Prostate gland (tissue), 2 donors: ENCODE measurements around the gene GRID2. TPM values are rescaled to one million over a fixed set of nuclear protein-coding genes. Genes with fewer than 3 reads are reported as not detected.

ENCODE experiments used
- DNase-seq: peaks from one replicate; pipeline ENCODE4 v3.0.0-alpha.2; 2019; ENCODE audit warnings: low spot score
- H3K27ac ChIP-seq, 2 donors: fragments of 200-600 bp; sonication (generic); 2 replicates each; pipeline ENCODE4 v1.5.1; 2017 to 2019
- H3K27me3 ChIP-seq: fragments of 200-600 bp; sonication (generic); replicated peaks from 2 replicates; pipeline ENCODE4 v1.5.1; 2019; ENCODE audit not compliant: insufficient read depth
- H3K36me3 ChIP-seq, 2 donors: fragments of 200-600 bp; sonication (generic); 1 replicate in 1 of 2; 2 replicates in 1 of 2; pipeline versions ENCODE4 v1.5.1 to v1.8.1; 2017 to 2019
- H3K4me1 ChIP-seq: fragments of 200-600 bp; sonication (generic); replicated peaks from 2 replicates; pipeline ENCODE4 v1.5.1; 2019
- H3K4me3 ChIP-seq, 2 donors: fragments of 200-600 bp; sonication (generic); 2 replicates each; pipeline ENCODE4 v1.5.1; 2017 to 2019
- H3K9me3 ChIP-seq: fragments of 200-600 bp; sonication (generic); 2 replicates; pipeline ENCODE4 v1.5.1; 2017
- POLR2A ChIP-seq: fragments of 450-650 bp; IDR thresholded peaks from one replicate; pipeline ENCODE4 v1.6.1; 2016; ENCODE audit warnings: antibody characterized with exemption, mild to moderate bottlenecking
- POLR2AphosphoS5 ChIP-seq: sonication (generic); formaldehyde crosslinking; IDR thresholded peaks from one replicate; pipeline ENCODE4 v1.6.1; 2017; ENCODE audit warnings: antibody characterized with exemption
- WGBS: methylation state at CpG from one replicate; pipeline ENCODE4 v1.1.5; 2018; 5-methylcytosine and 5-hydroxymethylcytosine counted together
- intact Hi-C: fragments of 100-400 bp; cut with DNase I; formaldehyde crosslinking; loops from one replicate; pipeline ENCODE4 v1.14.2; 2022
- total RNA-seq, 2 donors: library from RNA; depleted of rRNA; stranded (reverse); fragments of >200 nt; gene quantifications; one replicate each; pipeline ENCODE4 v1.1.0, GENCODE V29; 2016
- TF ChIP-seq, protein P1 (sequence below), 4 experiments: fragments of 200-600 bp in 2 of 4; fragments of 450-650 bp in 2 of 4; sonication (generic) in 2 of 4; IDR thresholded peaks; 1 replicate in 3 of 4; 2 replicates in 1 of 4; pipeline ENCODE4 v1.5.1; 2016 to 2019; ENCODE audit warnings: antibody characterized with exemption in 4 of 4, mild to moderate bottlenecking in 2 of 4, moderate library complexity in 2 of 4

The GRID2 gene
- total RNA-seq, 2 donors from 2014 or later = 0.09 to 11.0 TPM

DNA sequence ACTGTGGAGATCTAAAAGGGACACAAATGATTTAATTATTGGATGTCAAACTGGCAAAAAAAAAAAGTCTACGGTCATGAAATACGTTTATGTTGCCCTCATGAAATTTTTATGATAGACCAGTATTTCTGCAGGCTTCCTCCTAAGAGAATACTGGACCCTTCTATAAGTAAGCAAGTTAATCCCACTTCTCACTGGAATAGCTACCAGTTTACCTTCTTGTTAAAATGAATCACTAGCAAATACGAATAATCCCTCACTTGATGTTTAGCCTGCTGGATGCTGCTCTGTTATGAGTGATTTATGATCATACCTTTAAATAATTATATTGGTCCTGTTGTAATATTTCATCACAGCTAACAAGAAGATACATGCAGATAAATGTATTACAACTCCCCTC is 39.6 kb upstream of the GRID2 start:
- Histone ChIP-seq H3K27ac (no peak overlapping the region), H3K36me3 (no peaks in the 10 kb centered on the region), H3K9me3 (no peaks in the 10 kb centered on the region), H3K4me3 (no peak overlapping the region), H3K27me3 (no peaks in the 10 kb centered on the region), H3K4me1 (no peaks in the 10 kb centered on the region)
- intact Hi-C loops = no loop called here
- no peak for DNase-seq
- TF ChIP-seq, protein P1, sequence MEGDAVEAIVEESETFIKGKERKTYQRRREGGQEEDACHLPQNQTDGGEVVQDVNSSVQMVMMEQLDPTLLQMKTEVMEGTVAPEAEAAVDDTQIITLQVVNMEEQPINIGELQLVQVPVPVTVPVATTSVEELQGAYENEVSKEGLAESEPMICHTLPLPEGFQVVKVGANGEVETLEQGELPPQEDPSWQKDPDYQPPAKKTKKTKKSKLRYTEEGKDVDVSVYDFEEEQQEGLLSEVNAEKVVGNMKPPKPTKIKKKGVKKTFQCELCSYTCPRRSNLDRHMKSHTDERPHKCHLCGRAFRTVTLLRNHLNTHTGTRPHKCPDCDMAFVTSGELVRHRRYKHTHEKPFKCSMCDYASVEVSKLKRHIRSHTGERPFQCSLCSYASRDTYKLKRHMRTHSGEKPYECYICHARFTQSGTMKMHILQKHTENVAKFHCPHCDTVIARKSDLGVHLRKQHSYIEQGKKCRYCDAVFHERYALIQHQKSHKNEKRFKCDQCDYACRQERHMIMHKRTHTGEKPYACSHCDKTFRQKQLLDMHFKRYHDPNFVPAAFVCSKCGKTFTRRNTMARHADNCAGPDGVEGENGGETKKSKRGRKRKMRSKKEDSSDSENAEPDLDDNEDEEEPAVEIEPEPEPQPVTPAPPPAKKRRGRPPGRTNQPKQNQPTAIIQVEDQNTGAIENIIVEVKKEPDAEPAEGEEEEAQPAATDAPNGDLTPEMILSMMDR (IDR thresholded peaks at IDR 0.05) = no peak
- no peak for TF ChIP-seq POLR2A
- 64% methylated on average over 3 of the region's 3 CpGs for WGBS

DNA sequence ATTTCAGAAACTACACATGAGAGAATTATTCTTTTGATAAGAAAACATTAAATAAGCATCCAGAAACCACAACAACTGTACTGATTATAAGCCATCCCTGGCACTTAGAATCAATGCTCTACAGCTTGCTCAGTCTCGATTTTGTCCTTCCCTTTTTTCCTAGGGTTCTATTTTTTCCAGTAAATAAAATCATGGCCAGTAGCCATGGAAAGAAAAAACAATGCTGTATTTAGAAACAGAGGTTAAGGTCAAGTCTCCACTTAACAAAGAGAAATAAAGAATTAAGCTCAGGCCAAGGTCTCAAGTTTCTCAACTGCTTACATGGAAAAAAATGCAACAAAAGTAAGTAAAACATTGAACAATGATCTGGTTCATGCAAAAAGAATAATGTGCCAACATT is 38.7 kb upstream of the GRID2 start:
- TF ChIP-seq POLR2A = no peak
- TF ChIP-seq, protein P1 (IDR thresholded peaks at IDR 0.05) = no peak
- TF ChIP-seq POLR2AphosphoS5 = no peak
- no peak overlapping the region for H3K4me3 ChIP-seq
- H3K4me1 ChIP-seq = no peaks in the 10 kb centered on the region
- DNase-seq = no peak
- H3K27ac ChIP-seq = no peak overlapping the region
- 38% methylated on average over 1 of the region's 1 CpG for WGBS
- intact Hi-C loops = no loop called here
- H3K36me3 ChIP-seq = no peaks in the 10 kb centered on the region
- H3K9me3 ChIP-seq = no peaks in the 10 kb centered on the region
- H3K27me3 ChIP-seq = no peaks in the 10 kb centered on the region

DNA sequence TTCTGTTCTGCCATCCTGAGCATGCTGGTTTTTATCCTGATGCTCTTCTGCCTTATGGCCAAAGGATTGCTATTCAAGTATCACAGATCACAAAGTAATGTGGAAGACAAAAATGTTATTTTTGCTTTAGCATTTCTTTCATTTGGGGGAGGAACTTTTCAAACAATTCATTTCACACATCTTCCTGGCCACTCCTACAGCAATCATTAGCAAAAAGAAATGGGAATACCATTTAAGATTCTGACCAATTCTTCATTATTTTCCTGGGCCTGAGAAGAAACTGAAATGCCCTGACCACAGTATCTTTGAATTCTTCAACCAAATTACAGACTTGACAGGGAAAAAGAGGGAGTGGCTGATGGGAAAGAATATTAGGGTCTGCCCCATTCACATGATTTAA is 38.0 kb upstream of the GRID2 start:
- TF ChIP-seq POLR2AphosphoS5 (no peak), POLR2A (no peak)
- TF ChIP-seq, protein P1 (IDR thresholded peaks at IDR 0.05) = no peak

DNA sequence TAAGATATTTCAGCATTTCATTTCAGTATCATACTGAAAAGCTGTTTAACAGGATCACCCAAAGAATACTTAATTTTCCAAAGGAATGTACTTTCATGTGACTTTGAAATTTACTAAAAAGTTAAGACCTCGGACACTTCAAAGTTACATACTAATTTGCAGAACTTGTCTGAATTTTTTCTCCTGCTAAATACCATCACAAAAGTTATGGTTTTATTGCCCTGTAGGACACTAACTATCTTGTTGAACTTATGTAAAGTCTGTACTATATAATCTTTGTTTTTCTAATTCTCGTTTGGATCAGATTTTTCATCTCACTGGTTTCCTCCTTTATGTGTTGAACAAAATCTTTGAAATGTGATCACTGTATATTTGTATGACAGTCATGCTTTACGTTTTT is 37.2 kb upstream of the GRID2 start:
- DNase-seq = no peak
- no peaks in the 10 kb centered on the region for H3K9me3 ChIP-seq
- H3K4me1 ChIP-seq = no peaks in the 10 kb centered on the region
- 52% methylated on average over 3 of the region's 3 CpGs for WGBS
- H3K36me3 ChIP-seq = no peaks in the 10 kb centered on the region
- H3K27ac ChIP-seq = no peak overlapping the region
- H3K4me3 ChIP-seq = no peak overlapping the region
- intact Hi-C loops = no loop called here
- TF ChIP-seq POLR2AphosphoS5 (no peak), POLR2A (no peak)
- TF ChIP-seq, protein P1 (IDR thresholded peaks at IDR 0.05) = no peak
- no peaks in the 10 kb centered on the region for H3K27me3 ChIP-seq

More for the DNA sequence above, 38.0 kb upstream of the GRID2 start:
- no peaks in the 10 kb centered on the region for H3K4me1 ChIP-seq
- no peaks in the 10 kb centered on the region for H3K27me3 ChIP-seq
- no peak for DNase-seq
- H3K9me3 ChIP-seq = no peaks in the 10 kb centered on the region
- H3K27ac ChIP-seq = no peak overlapping the region
- intact Hi-C loops = no loop called here
- H3K36me3 ChIP-seq = no peaks in the 10 kb centered on the region
- no peak overlapping the region for H3K4me3 ChIP-seq

DNA sequence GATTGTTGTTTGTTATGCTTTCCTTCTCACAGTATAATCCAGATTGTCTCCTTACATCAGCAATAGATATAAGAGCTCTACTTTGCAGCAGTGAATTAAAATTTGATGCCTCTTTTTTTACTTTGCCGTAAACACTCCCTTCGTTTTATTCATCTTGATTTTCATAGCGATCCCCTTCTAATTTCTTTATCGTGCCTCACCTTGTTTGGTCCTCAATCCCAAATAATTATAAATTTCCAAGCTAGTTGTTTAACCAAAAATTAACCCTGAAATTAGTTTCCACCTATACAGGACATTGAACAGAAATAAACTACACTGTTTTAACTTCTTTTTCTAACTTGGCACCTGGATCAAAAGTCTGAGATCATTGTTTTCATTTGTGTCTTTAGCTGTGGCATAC is 35.1 kb upstream of the GRID2 start:
- intact Hi-C loops = no loop called here
- TF ChIP-seq POLR2AphosphoS5 = no peak
- TF ChIP-seq, protein P1 (IDR thresholded peaks at IDR 0.05) = no peak
- no peak for TF ChIP-seq POLR2A
- H3K27ac ChIP-seq = no peak overlapping the region
- DNase-seq = no peak
- H3K9me3 ChIP-seq = no peaks in the 10 kb centered on the region
- no peaks in the 10 kb centered on the region for H3K36me3 ChIP-seq
- WGBS = 89% methylated on average over 4 of the region's 4 CpGs
- no peaks in the 10 kb centered on the region for H3K4me1 ChIP-seq
- no peak overlapping the region for H3K4me3 ChIP-seq
- H3K27me3 ChIP-seq = no peaks in the 10 kb centered on the region
